PFSK-1 (cell line): Measurements from ENCODE around the gene SPECC1.

Source experiments
- POLR2AphosphoS5 ChIP-seq: IDR thresholded peaks from 2 replicates; pipeline ENCODE4 v1.6.1; 2012; ENCODE audit warnings: low read depth, mild to moderate bottlenecking, control low read depth, low read length, moderate library complexity
- SIN3A ChIP-seq: IDR thresholded peaks from 2 replicates; pipeline ENCODE4 v1.6.1; 2012; ENCODE audit warnings: mild to moderate bottlenecking, low read length, moderate library complexity, borderline replicate concordance; ENCODE audit not compliant: insufficient read depth
- TAF1 ChIP-seq: IDR thresholded peaks from 2 replicates; pipeline ENCODE4 v1.6.1; 2012; ENCODE audit warnings: low read length, control low read depth, borderline replicate concordance; ENCODE audit not compliant: insufficient read depth
- TF ChIP-seq, protein P1 (sequence below), 2 experiments: IDR thresholded peaks; 2 replicates each; pipeline versions ENCODE4 v1.6.1 to v1.8.0; 2011 to 2012; ENCODE audit warnings: low read depth in 2 of 2, low read length in 2 of 2, control low read depth in 1 of 2, inconsistent platforms in 1 of 2, mild to moderate bottlenecking in 1 of 2, moderate library complexity in 1 of 2; ENCODE audit not compliant: insufficient read depth in 1 of 2

DNA sequence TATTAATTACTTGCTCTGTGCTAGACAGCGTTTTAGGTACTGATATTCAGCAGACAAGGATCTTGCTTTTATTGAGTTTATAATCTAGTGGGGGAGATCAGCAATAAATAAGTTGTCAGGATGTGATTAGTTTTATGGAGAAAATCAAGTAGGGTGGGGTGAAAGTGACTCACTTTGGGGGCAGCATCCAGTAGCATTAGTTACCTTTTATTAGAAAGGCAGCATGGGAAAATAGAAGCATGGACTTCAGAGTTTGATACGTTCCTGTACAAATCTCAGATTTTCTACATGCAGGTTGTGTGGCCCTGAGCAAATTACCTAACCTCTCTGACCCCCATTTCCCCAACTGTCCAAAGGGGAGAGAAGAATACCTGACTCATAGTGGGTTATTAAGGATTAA, 42.5 kb downstream of the SPECC1 start:
- TF ChIP-seq SIN3A (no peak), POLR2AphosphoS5 (no peak), TAF1 (no peak)
- TF ChIP-seq, protein P1, sequence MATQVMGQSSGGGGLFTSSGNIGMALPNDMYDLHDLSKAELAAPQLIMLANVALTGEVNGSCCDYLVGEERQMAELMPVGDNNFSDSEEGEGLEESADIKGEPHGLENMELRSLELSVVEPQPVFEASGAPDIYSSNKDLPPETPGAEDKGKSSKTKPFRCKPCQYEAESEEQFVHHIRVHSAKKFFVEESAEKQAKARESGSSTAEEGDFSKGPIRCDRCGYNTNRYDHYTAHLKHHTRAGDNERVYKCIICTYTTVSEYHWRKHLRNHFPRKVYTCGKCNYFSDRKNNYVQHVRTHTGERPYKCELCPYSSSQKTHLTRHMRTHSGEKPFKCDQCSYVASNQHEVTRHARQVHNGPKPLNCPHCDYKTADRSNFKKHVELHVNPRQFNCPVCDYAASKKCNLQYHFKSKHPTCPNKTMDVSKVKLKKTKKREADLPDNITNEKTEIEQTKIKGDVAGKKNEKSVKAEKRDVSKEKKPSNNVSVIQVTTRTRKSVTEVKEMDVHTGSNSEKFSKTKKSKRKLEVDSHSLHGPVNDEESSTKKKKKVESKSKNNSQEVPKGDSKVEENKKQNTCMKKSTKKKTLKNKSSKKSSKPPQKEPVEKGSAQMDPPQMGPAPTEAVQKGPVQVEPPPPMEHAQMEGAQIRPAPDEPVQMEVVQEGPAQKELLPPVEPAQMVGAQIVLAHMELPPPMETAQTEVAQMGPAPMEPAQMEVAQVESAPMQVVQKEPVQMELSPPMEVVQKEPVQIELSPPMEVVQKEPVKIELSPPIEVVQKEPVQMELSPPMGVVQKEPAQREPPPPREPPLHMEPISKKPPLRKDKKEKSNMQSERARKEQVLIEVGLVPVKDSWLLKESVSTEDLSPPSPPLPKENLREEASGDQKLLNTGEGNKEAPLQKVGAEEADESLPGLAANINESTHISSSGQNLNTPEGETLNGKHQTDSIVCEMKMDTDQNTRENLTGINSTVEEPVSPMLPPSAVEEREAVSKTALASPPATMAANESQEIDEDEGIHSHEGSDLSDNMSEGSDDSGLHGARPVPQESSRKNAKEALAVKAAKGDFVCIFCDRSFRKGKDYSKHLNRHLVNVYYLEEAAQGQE (IDR thresholded peaks at IDR 0.05; ENCODE audit: insufficient read depth in 1 of 2, low read depth in 2 of 2, low read length in 2 of 2) = no peak
